GM12892 (cell line): ENCODE measurements around the gene JADE3.

Source experiments
- DNase-seq: peaks from one replicate; pipeline ENCODE4 v3.0.0; 2011; ENCODE audit not compliant: insufficient read length
- FAIRE-seq: peaks from 2 replicates; lab custom pipeline; 2011; peaks lifted over from hg19 to GRCh38; lab: Jason Lieb, UNC
- POLR2A ChIP-seq: IDR thresholded peaks from 2 replicates; pipeline ENCODE4 v1.6.1; 2011; ENCODE audit warnings: low read depth, low read length, control low read depth
- POLR2AphosphoS5 ChIP-seq: IDR thresholded peaks from 2 replicates; pipeline ENCODE4 v1.6.1; 2011; ENCODE audit warnings: low read depth, low read length, control low read depth
- TAF1 ChIP-seq: IDR thresholded peaks from 2 replicates; pipeline ENCODE4 v1.6.1; 2011; ENCODE audit warnings: low read depth, mild to moderate bottlenecking, control low read depth, low read length, borderline replicate concordance

Gene JADE3

DNA sequence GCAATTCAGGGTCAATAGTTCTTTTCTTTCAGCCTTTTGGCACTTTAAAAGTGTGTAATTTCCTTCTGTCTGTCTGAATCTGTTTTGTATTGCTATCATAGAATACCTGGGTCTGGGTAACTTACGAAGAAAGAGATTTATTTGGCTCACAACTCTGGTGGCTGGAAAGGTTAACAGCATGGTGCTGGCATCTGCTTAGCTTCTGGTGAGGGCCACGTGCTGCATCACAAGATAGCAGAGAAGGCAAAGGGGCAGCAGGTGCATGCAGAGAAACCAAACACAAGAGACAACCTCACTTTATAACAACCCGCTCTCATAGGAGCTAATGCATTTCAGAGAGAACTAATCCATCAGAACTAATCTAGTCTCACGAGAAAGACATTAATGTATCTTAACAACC is 184.8 kb downstream of the JADE3 start:
- no peak for TF ChIP-seq POLR2AphosphoS5
- TF ChIP-seq TAF1 = no peak
- no peak for TF ChIP-seq POLR2A
- no peak for DNase-seq
- no peak for FAIRE-seq

- FAIRE-seq (no peak), DNase-seq (no peak)
- TF ChIP-seq TAF1 = no peak
- no peak for TF ChIP-seq POLR2AphosphoS5
- TF ChIP-seq POLR2A = no peak
These were observed 186.3 kb downstream of the JADE3 start for GRCh38 chrX:47098338-47099094.

DNA sequence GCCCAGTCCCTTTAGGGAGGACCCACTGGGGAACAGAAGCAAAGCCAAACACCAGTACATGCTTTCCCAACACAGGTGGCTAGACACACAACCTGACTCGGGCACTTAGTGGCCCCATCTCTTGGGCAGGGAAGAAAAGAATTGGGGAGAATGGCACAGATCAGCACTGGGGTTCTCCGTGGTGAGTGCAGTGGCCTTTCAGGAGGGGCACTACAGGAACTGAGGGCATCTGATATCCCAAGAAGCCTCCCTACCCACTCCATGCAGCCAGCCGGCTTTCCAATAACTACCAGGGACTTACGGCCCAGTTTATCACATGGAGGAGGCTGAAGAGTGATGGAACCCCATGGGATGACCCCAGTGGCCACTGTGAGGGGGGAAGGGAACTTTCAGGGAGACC is 189.0 kb downstream of the JADE3 start:
- TF ChIP-seq POLR2A = no peak
- TF ChIP-seq POLR2AphosphoS5 = no peak
- TF ChIP-seq TAF1 = no peak
- no peak for FAIRE-seq
- DNase-seq = no peak
